DND-41 (cell line): ENCODE results near the gene COX18.

ENCODE experiments used
- ATAC-seq: fragments of 200-7000 bp; cut with Tn5 transposase; 3 replicates; pipeline ENCODE4 v1.9.1; 2021; ENCODE audit warnings: low read depth; ENCODE audit not compliant: insufficient read depth
- DNase-seq: peaks from one replicate; pipeline ENCODE4 v3.0.0-alpha.2; 2020
- H2AFZ ChIP-seq: 2 replicates; pipeline ENCODE4 v1.6.0; 2012; ENCODE audit warnings: low read depth, low read length
- H3K27ac ChIP-seq: 2 replicates; pipeline ENCODE4 v1.5.1; 2012; ENCODE audit warnings: low read length, inconsistent platforms
- H3K27me3 ChIP-seq: fragments of 200-600 bp; sonication (generic); 2 replicates; pipeline ENCODE4 v1.6.0; 2012; ENCODE audit warnings: low read length, mild to moderate bottlenecking, inconsistent platforms; ENCODE audit not compliant: insufficient read depth, poor library complexity
- H3K36me3 ChIP-seq: 2 replicates; pipeline ENCODE4 v1.5.1; 2012; ENCODE audit warnings: low read length, inconsistent platforms; ENCODE audit not compliant: insufficient read depth
- H3K4me1 ChIP-seq: 2 replicates; pipeline ENCODE4 v1.5.1; 2012; ENCODE audit warnings: mild to moderate bottlenecking, low read length; ENCODE audit not compliant: insufficient read depth
- H3K4me2 ChIP-seq: 2 replicates; pipeline ENCODE4 v1.6.0; 2012; ENCODE audit warnings: mild to moderate bottlenecking, moderate library complexity, low read length, inconsistent platforms; ENCODE audit not compliant: insufficient read depth
- H3K4me3 ChIP-seq, 2 experiments: fragments of 200-600 bp in 1 of 2; shearing (Covaris generic) in 1 of 2; 2 replicates each; pipeline ENCODE4 v1.5.1; 2012 to 2016; ENCODE audit warnings: inconsistent platforms in 2 of 2, low read length in 2 of 2, mild to moderate bottlenecking in 2 of 2, low read depth in 1 of 2, moderate library complexity in 1 of 2
- H3K79me2 ChIP-seq: 2 replicates; pipeline ENCODE4 v1.6.0; 2012; ENCODE audit warnings: low read length, inconsistent platforms; ENCODE audit not compliant: insufficient read depth
- H3K9ac ChIP-seq: 2 replicates; pipeline ENCODE4 v1.6.0; 2012; ENCODE audit warnings: low read depth, mild to moderate bottlenecking, inconsistent platforms, low read length, moderate library complexity
- H3K9me3 ChIP-seq: 2 replicates; pipeline ENCODE4 v1.5.1; 2012; ENCODE audit warnings: low read length, moderate library complexity, mild to moderate bottlenecking, inconsistent platforms; ENCODE audit not compliant: insufficient read depth, severe bottlenecking
- H4K20me1 ChIP-seq: 2 replicates; pipeline ENCODE4 v1.6.0; 2012; ENCODE audit warnings: low read length; ENCODE audit not compliant: insufficient read depth
- EZH2 ChIP-seq: IDR thresholded peaks from 3 replicates; pipeline ENCODE4 v1.6.1; 2012; ENCODE audit warnings: borderline replicate concordance, low read depth, mild to moderate bottlenecking, moderate library complexity, low read length, inconsistent platforms; ENCODE audit not compliant: severe bottlenecking
- TF ChIP-seq, protein P1 (sequence below): IDR thresholded peaks from 2 replicates; pipeline ENCODE4 v1.5.1; 2012; ENCODE audit warnings: borderline replicate concordance, low read length, moderate library complexity, mild to moderate bottlenecking; ENCODE audit not compliant: poor library complexity, severe bottlenecking; ENCODE audit errors: extremely low read depth

Gene COX18

DNA sequence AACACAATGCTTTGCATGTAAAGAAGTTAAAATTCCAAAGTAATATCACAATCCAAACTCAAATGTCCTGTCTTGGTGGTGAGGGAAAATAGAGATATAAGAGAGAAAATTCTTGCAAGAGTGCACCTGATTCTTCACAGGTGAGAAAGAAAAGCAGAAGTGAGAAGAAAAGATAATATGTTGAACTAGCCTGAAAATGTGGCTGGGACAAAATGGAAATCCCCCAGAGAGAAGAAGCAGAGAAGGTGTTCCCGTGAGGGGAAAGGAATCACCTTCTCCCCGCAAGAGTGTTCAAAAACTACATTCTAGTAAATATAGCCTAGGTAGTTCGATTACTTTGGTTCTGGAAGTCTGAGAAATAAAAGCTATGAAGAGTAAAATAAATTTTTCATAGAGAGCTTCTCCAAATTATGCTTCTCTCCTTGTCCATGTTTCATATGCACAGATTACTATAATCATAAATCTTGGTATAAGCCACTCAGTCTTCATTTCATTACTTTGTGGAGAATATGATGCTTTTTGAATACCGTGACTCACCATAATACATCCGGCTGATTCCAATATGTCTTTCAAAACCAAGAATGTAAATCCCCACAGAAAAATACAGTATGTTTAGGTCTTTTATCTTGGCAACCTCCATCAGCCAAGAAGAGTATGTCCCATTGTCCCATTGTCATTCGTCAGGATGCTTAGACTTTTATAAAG lies 63.1 kb downstream of the COX18 start:
- no peaks in the 10 kb centered on the region for H4K20me1 ChIP-seq
- no peak for TF ChIP-seq EZH2
- TF ChIP-seq, protein P1, sequence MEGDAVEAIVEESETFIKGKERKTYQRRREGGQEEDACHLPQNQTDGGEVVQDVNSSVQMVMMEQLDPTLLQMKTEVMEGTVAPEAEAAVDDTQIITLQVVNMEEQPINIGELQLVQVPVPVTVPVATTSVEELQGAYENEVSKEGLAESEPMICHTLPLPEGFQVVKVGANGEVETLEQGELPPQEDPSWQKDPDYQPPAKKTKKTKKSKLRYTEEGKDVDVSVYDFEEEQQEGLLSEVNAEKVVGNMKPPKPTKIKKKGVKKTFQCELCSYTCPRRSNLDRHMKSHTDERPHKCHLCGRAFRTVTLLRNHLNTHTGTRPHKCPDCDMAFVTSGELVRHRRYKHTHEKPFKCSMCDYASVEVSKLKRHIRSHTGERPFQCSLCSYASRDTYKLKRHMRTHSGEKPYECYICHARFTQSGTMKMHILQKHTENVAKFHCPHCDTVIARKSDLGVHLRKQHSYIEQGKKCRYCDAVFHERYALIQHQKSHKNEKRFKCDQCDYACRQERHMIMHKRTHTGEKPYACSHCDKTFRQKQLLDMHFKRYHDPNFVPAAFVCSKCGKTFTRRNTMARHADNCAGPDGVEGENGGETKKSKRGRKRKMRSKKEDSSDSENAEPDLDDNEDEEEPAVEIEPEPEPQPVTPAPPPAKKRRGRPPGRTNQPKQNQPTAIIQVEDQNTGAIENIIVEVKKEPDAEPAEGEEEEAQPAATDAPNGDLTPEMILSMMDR, result no peak
- H2AFZ ChIP-seq, result no peak overlapping the region
- no peaks in the 10 kb centered on the region for H3K27me3 ChIP-seq
- no peaks in the 10 kb centered on the region for H3K79me2 ChIP-seq
- no peak overlapping the region for H3K27ac ChIP-seq
- H3K9me3 ChIP-seq, result peaks cover 6% of the 10 kb centered on the region
- no peak overlapping the region for H3K4me2 ChIP-seq
- no peak overlapping the region for H3K4me3 ChIP-seq
- no peaks in the 10 kb centered on the region for H3K36me3 ChIP-seq
- no peak for DNase-seq
- ATAC-seq, result no peak
- no peak overlapping the region for H3K9ac ChIP-seq
- no peaks in the 10 kb centered on the region for H3K4me1 ChIP-seq

DNA sequence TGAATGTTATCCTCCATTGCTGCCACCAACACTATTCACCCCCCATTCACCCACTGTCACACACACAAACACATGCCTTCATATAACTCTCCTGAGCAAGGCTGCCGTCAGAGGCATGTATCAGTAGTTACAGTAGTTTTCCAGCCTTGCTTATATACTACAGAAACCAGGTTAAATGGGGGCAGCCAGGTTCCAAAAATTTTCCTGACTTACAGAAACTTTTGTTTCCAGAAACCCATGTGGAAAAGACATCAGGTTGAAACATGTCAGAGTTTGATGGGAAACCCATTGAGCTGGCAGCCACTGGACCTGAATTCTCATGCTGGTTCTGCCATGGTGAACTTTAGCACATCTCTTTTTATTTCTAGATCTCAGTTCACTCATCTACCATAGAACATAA lies 64.0 kb downstream of the COX18 start:
- DNase-seq (no peak), ATAC-seq (no peak)
- TF ChIP-seq, protein P1, result no peak
- no peak for TF ChIP-seq EZH2
- H3K27ac ChIP-seq, result no peak overlapping the region
- no peaks in the 10 kb centered on the region for H4K20me1 ChIP-seq
- H3K27me3 ChIP-seq, result no peaks in the 10 kb centered on the region
- H3K4me1 ChIP-seq, result no peaks in the 10 kb centered on the region
- H3K9ac ChIP-seq, result no peak overlapping the region
- no peaks in the 10 kb centered on the region for H3K36me3 ChIP-seq
- H3K79me2 ChIP-seq, result no peaks in the 10 kb centered on the region
- H2AFZ ChIP-seq, result no peak overlapping the region
- H3K4me2 ChIP-seq, result no peak overlapping the region
- H3K9me3 ChIP-seq, result no peaks in the 10 kb centered on the region
- no peak overlapping the region for H3K4me3 ChIP-seq
